Mucosa of descending colon (tissue), 3 donors: ENCODE data around the gene MRPL24. TPM values are rescaled to one million over a fixed set of nuclear protein-coding genes. Genes with fewer than 3 reads are reported as not detected.

Source experiments
- ATAC-seq: fragments of 200-7000 bp; cut with Tn5 transposase; one replicate; pipeline ENCODE4 v1.9.1; 2020; ENCODE audit warnings: mild to moderate bottlenecking, moderate library complexity
- DNase-seq, 3 donors: peaks; one replicate each; pipeline ENCODE4 v3.0.0-alpha.2; 2020
- H3K36me3 ChIP-seq: fragments of 200-600 bp; one replicate; pipeline ENCODE4 v1.8.0; 2021; ENCODE audit warnings: low read depth, mild to moderate bottlenecking
- H3K4me1 ChIP-seq: fragments of 200-600 bp; one replicate; pipeline ENCODE4 v1.8.0; 2021; ENCODE audit warnings: low read depth, mild to moderate bottlenecking
- H3K4me3 ChIP-seq: fragments of 200-600 bp; one replicate; pipeline ENCODE4 v1.8.0; 2021; ENCODE audit warnings: mild to moderate bottlenecking
- H3K9me3 ChIP-seq: fragments of 200-600 bp; one replicate; pipeline ENCODE4 v1.8.0; 2021; ENCODE audit warnings: mild to moderate bottlenecking
- intact Hi-C, 2 donors: fragments of 100-400 bp; cut with DNase I in 1 of 2; cut with micrococcal nuclease in 1 of 2; formaldehyde crosslinking; loops; one replicate each; pipeline versions ENCODE4 v1.11.0 to v1.11.1; 2022; cut with DNase I, micrococcal nuclease
- total RNA-seq, 3 donors: library from RNA; stranded (reverse); fragmentation: NEBNext Ultra II Directional in 2 of 3; extraction: Animal tissue kit (Norgen Biotek cat#: 25700) in 2 of 3; gene quantifications; one replicate each; pipeline versions ENCODE4 v1.2.1 to v1.2.4, GENCODE V29; 2021 to 2023
- TF ChIP-seq, protein P1 (sequence below): fragments of 200-600 bp; IDR thresholded peaks from one replicate; pipeline ENCODE4 v1.8.0; 2022; ENCODE audit warnings: antibody characterized with exemption, mild to moderate bottlenecking
- donor health status: DM: no; HTN: no; CAD: no; lungs with moderate emphysema.
- donor health status: DM: no; HTN: no; CAD: no.
- donor health status: DM: no; HTN: yes; CAD: no.

MRPL24 gene
- total RNA-seq, 3 donors from 2014 or later, result 50.1 to 61.7 (median 57.6) TPM

DNA sequence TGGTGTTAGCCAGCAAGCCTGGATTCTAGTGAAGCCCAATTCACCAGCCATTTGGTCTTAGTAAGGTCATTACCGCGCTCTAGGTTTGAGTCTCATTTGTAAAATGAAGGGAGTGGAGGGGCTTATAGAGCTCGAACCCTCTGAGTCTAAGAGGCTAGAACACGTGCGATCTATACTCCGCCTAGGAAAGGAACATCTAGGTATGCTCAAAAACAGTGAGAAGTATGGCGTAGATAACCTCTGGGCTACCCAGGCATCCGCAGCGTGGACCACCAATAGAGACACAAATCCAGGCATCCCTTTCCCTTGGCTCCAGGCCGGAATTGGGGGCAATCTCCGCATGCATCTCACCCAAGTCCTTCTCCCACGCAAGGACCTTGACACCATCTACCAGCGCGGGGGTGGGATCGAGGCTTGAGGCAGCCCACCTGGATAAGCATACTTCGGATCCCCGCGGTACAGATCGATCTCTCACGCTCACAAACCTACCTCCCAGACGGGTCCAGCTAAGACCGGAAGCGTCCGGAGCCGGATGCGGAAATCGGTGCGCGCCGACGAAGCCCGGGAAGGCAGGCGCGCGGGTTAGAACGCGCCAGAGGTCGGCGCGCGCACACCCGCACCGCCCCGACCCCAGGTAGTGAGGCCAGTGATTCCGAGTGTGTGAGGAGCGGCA lies 12.8 kb downstream of the MRPL24 start, which contains the start of gene METTL25B:
METTL25B (plus strand) TSS at position 544 of the 673 bp plus-strand sequence. CDS start 636 bp downstream, outside the sequence.
- TF ChIP-seq, protein P1, sequence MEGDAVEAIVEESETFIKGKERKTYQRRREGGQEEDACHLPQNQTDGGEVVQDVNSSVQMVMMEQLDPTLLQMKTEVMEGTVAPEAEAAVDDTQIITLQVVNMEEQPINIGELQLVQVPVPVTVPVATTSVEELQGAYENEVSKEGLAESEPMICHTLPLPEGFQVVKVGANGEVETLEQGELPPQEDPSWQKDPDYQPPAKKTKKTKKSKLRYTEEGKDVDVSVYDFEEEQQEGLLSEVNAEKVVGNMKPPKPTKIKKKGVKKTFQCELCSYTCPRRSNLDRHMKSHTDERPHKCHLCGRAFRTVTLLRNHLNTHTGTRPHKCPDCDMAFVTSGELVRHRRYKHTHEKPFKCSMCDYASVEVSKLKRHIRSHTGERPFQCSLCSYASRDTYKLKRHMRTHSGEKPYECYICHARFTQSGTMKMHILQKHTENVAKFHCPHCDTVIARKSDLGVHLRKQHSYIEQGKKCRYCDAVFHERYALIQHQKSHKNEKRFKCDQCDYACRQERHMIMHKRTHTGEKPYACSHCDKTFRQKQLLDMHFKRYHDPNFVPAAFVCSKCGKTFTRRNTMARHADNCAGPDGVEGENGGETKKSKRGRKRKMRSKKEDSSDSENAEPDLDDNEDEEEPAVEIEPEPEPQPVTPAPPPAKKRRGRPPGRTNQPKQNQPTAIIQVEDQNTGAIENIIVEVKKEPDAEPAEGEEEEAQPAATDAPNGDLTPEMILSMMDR, result no peak
- Histone ChIP-seq H3K9me3 (no peaks in the 10 kb centered on the region), H3K36me3 (no peaks in the 10 kb centered on the region), H3K4me3 (peak within 1 kb of the TSS; percentile 60), H3K4me1 (peaks cover 41% of the 10 kb centered on the region)
- DNase-seq (peak; percentile 87 to 92 (median 90)), ATAC-seq (peak; percentile 83)
- intact Hi-C loops, result loop anchor here in 1 of 2 donors (5.0 kb wide), 1 partner anchor 41 kb away; no protein-coding TSS in a partner anchor

DNA sequence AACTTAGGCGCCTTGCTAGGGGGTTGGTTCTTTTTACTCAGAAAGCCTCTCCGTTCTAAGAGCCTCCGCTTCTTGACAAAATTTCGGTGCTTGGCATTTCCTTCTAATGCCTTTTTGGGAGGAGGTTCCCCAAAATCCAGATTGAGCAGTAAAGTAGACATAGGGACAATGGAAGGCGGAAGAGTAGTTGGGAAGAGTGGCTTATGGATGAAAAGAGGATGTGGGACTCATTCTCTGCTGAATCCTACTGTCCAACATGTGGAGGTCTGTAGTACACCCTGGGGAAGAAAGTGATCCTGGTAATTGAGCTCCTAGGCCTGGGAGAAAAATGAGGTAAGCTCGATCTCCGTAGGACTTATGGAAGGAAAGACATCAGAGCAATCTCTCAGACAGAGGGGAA lies 13.4 kb downstream of the MRPL24 start:
- DNase-seq (no peak), ATAC-seq (no peak)
- intact Hi-C loops, result loop anchor here in 1 of 2 donors (5.0 kb wide), 1 partner anchor 40 kb away; no protein-coding TSS in a partner anchor
- TF ChIP-seq, protein P1, result no peak
- peaks cover 41% of the 10 kb centered on the region for H3K4me1 ChIP-seq
- H3K36me3 ChIP-seq, result no peaks in the 10 kb centered on the region
- H3K4me3 ChIP-seq, result peak overlapping the region; percentile 60
- H3K9me3 ChIP-seq, result no peaks in the 10 kb centered on the region

DNA sequence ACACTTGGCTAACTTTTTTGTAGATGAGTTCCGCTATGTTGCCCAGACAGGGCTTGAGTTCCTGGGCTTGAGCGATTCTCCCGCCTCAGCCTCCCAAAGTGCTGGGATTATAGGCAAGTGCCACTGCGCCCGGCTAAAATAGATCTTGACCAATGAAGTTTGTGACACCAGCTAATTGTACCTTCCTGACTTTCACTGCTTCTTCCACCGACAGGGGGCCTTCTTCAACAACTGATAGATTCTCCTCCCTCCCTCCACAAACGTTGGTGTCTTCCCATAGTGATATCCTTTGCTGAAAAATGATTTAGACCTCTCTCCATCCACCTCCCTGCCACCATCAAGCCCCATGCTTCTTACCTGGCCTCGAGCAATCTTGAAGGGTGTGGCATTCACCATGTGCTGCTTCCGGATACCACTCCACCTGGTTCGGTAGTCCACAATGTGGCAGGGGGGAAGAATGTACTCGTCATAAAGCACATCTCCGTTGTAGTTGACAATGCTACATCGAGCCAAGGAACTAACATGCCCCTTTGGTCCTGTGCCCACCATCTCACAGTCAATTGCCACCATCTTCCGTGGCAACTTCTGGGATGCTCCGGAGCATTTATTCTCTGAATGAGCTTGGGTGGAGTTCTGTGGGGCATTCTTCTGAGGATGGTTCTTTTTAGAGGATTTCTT lies 14.2 kb downstream of the MRPL24 start:
- H3K4me1 ChIP-seq, result peaks cover 41% of the 10 kb centered on the region
- intact Hi-C loops, result loop anchor here in 1 of 2 donors (5.0 kb wide), 1 partner anchor 39 kb away; no protein-coding TSS in a partner anchor
- TF ChIP-seq, protein P1, result peak; percentile 33

DNA sequence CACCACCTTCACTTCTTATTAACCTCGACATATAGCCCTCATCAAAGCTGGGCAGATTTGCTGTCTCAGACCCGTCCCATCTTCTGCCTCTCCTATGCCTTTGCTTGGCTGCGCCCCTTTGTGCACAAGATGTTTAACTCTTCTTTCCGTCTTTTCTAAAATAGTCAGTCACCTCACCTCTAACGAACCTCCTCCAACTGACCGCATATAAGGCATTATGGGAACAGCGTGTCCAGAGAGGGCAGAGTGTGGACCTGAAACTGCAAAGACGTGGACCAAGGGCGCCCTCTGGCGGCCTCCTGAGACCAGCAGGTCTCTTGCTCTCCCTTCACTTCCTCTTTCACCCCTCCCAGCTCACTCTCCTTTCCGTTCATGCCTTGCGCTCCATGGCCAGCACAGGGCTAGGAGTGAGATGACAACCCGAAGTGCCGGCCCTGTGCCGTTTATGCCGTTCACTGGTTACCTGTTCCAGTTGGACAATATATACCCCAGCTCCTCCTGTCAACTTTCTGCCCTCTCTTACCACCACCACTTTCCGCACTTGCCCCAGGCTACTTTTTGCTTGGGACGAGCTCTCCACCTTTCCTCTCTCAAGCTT lies 15.1 kb downstream of the MRPL24 start:
- peaks cover 41% of the 10 kb centered on the region for H3K4me1 ChIP-seq
- DNase-seq (peak; percentile 89 to 95 (median 93)), ATAC-seq (peak; percentile 77)
- no peak overlapping the region for H3K4me3 ChIP-seq
- intact Hi-C loops, result loop anchor here in 1 of 2 donors (5.0 kb wide), 1 partner anchor 38 kb away; no protein-coding TSS in a partner anchor
- H3K36me3 ChIP-seq, result no peaks in the 10 kb centered on the region
- TF ChIP-seq, protein P1, result peak; percentile 79
- no peaks in the 10 kb centered on the region for H3K9me3 ChIP-seq

More for the DNA sequence above, 14.2 kb downstream of the MRPL24 start:
- Histone ChIP-seq H3K9me3 (no peaks in the 10 kb centered on the region), H3K4me3 (no peak overlapping the region), H3K36me3 (no peaks in the 10 kb centered on the region)
- ATAC-seq (peak; percentile 7), DNase-seq (peak in 1 of 3 donors; percentile 86)

DNA sequence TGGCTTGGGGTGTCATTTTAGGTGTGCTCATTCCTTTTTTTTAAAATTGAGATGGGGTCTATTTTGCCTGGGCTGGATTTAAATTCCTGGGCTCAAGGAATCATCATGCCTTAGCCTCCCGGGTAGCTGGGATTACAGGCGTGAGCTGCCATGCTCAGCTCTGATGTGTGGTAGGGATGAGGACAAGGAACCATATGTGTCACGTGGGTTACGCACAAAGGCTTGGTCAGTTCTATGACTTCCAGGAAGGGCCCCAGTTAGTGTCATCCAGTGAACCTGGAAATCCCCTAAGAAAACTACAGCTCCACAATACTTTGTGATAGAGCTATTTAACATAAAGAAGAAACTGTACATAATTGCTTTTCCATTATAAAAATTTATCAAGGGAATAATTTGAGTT lies 19.4 kb downstream of the MRPL24 start:
- ATAC-seq (no peak), DNase-seq (no peak)
- TF ChIP-seq, protein P1, result no peak
- no peaks in the 10 kb centered on the region for H3K9me3 ChIP-seq
- peaks cover 23% of the 10 kb centered on the region for H3K4me1 ChIP-seq
- intact Hi-C loops, result no loop called here
- H3K36me3 ChIP-seq, result no peaks in the 10 kb centered on the region
- no peak overlapping the region for H3K4me3 ChIP-seq
